GM08714 (cell line): Measurements from ENCODE around the gene CASP7.

Source experiments
- H3K4me3 ChIP-seq: fragments of 200-500 bp; sonication (Bioruptor generic); 2 replicates; pipeline ENCODE4 v1.5.1; 2014; ENCODE audit warnings: mild to moderate bottlenecking, low read length, inconsistent platforms
- ZNF274 ChIP-seq: IDR thresholded peaks from 2 replicates; pipeline ENCODE4 v1.6.1; 2012; ENCODE audit warnings: mild to moderate bottlenecking, low read depth, low read length

CASP7 gene

DNA sequence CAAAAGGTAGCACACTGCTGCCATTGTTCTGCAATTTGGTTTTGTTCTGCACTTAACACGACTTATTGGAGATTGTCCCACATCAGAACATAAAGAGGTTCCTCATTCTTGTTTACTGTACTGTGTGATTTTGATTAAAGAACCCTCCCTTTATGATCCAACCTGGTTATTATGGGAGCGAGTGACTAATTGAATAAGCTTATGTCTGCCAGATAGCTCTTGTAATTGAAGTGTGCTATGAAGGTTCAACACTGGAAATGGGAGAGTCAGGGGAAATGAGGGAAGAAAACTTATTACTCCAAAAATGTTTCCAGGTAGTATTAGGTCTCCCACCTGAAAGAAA, 33.9 kb downstream of the CASP7 start:
- no peak for TF ChIP-seq ZNF274
- no peak overlapping the region for H3K4me3 ChIP-seq

DNA sequence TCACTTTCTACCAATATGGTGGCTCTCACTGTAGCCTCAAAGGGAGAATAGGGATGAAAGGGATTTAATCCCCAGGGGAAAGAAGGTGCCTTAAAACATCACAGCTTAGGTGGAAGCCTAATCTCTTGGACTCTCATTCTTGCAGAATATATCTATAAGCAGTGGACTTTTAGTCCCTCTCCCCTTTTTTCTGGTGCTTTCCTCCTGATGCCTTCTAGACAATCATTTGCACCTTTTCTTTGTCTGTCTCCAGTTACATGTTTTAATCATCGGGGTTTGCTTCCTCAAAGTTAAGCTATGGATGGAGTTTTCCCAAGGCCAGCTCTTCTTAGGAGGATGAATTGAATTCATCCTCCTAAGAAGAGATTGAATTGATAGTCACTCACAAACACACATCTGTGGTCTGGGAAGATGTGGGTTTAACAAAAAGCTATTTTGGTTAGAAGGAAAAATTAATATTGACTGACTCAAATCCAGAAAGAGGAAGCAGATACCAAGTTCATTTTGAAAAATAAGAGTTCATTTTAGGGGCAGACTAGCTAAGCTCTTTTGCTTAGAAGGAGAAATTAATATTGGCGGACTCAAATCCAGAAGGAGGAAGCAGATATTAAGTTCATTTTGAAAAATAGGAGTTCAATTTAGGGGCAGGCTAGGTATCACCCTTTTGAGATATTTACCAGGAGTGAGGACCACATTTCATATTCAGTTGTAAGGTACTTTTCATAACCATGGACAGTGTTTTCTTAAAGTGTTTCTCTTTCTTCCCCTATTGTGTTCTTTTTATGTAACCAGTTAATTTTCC, 36.6 kb downstream of the CASP7 start:
- H3K4me3 ChIP-seq = no peak overlapping the region
- no peak for TF ChIP-seq ZNF274

DNA sequence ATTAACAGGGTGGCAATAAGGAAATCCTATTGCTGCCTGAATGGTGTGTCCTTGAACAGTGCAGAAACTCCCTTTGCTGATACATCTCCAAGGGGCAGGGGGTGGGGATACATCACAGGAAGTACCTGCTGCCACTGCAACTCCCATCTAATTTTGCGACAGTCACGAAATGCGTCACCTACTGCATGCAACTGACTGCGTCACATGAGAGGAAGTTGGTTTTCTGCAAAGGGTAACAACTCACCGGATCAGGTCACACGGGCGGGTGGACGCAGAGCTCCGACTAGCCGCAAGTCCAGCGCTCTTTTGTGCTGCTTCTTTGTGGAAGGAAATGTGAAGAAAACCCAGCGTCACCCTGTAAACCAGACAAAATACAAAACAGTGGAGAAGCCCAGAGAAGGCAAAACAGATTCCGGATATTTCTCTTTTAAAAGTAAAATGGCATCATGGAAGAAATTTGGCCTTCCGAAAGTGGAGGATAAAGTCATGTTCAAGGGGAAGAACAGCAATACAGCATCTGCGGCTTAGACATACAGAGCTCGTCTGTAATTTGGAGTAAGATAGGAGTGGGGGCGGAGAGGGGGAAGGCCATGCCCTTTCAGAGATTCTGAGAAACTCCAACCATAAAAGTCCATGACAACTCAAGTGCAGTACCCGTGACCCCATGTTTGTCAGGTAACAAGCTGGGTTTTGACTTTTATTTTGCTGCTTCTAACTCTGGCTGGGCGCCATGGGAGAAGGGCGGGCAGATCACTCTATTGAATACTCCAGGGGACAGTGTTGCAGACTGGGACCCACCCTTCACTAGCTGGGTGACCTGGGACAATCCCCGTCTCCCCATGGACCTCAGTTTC, 39.5 kb downstream of the CASP7 start:
- no peak overlapping the region for H3K4me3 ChIP-seq
- TF ChIP-seq ZNF274 = no peak

DNA sequence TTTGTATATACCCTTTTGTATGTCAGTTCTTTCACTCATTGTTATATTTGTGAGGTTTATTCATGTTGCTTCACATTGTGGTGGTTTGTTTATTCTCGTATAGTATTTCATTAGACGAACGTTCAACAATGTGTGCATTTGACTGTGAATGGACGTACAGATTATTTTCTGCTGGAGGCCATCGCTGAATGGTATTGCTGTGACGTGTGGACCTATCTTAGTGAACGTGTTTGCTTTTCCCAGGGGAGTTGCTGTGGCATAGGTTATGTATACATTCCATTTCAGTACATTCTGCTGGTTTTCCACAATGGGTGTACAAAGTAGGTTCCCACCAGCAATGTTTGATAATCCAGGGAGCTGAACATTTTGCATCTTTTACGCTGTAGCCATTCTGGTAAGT, 40.7 kb downstream of the CASP7 start:
- TF ChIP-seq ZNF274 = no peak
- H3K4me3 ChIP-seq = no peak overlapping the region

DNA sequence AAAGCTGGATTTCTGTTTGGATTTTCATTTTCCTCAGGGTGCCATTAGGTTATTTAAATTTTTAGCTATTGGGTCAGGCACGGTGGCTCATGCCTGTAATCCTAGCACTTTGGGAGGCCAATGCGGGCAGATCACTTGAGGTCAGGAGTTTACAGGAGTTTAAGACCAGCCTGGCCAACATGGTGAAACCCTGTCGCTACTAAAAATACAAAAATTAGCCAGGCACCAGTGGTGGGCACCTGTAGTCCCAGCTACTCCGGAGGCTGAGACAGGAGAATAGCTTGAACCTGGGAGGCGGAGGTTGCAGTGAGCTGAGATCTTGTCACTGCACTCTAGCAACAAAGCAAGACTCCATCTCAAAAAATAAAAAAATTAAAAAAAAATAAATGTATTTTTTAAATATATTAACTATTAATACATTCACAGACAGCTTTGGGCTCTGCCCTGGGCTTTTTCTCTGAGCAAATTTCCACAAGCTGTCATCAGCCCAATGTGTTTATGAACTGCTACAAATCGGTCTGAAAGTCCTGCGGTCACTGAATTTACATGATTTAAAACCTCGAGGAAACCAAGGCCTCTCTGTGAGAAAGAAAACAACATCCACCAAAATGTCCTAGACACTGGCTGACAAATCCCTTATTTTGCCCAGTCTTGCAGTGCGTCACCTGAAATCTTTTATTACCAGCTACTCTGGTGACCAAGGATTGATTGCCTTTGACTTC, 52.6 kb downstream of the CASP7 start:
- no peak overlapping the region for H3K4me3 ChIP-seq
- no peak for TF ChIP-seq ZNF274

DNA sequence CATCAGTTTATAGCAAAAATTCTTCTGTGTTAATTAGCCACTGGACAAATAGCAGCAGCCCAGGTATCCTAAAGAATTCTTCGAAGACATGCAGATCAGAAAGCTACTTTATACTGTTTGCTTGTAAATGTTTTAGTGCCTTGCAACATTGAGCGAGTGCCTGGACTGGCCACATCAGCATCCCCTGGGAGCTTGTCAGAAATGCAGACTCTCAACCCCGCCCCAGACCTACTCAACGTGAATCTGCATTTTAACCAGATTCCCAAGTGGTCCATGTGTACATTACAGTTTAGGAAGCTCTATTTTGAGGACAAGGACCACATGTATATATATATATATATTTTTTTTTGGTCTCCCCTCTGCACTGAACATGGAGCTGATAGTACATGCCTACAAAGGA, 53.3 kb downstream of the CASP7 start:
- no peak overlapping the region for H3K4me3 ChIP-seq
- no peak for TF ChIP-seq ZNF274

DNA sequence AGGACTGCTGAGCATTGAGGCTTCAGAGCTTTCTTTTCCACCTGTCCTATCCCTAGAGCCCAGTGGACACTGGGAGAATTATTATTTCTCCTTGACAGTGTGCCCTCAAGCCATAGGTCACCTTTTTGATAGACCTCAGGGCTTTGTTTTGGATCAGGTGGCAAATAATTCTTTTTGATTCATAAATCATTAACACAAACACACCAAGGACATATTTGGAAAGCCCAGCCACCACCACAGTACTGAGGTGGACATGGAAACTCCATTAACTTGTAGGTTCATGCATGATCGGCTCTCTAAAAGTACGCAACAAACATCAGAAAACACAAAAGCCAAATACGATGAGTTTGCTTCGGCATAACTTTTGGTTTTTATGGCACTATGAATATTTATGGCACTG, 53.9 kb downstream of the CASP7 start:
- no peak for TF ChIP-seq ZNF274
- no peak overlapping the region for H3K4me3 ChIP-seq

DNA sequence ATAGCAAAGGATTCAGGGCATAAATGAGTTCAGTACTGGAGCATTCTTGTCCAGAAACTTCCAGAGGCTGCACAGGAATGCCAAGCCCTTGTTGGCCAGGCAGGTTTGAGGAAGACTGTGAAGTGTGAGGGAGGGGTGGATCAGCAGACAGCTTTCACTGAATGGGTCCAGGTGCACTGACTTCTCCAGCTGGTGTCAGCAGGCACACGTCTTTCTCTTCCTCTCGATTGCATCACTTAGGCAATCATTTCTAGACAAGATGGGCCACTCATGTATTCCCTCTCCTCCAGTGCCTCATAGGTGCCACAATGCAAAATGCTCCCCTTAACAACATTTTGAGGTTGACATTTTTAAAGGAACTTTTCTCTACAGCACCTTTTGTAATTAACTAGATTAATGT, 56.2 kb downstream of the CASP7 start:
- no peak overlapping the region for H3K4me3 ChIP-seq
- no peak for TF ChIP-seq ZNF274

DNA sequence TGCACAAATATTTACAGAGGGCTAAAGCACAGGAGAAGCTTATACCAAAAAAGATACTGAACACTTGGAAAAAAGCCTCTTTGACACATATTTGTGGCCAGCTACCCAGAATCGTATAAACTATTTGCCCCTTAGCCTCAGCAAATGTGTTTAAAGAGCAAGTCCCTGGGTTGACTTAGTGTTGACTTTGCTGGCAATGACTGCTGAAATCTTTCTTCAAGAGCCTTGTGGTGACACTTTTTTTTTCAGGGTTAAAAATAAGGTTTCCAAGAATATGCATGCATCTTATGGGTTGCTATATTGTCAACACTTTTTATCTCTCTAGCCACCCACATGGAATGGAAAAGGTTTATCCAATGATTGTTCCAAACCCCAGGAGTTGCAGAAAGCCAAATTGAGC, 56.9 kb downstream of the CASP7 start:
- H3K4me3 ChIP-seq = no peak overlapping the region
- TF ChIP-seq ZNF274 = no peak

DNA sequence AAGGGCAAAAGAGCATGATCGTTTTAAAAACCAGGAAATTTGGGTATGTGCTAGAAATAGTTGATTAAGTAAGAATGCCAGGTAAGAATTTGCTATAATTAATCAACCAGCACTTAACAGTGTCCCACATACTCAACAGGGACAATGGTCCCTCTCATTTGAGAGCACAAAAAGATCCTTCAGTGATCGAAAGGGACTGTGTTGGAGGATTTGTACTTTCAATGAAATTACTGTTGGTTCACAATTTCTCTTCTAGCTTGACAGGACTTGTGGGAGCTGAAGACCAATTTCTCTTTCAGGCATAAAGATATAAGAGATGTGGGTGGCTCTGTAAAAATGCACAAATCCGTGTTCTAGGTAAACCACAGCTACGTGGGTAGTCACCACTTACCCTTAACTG, 59.3 kb downstream of the CASP7 start:
- no peak for TF ChIP-seq ZNF274
- no peak overlapping the region for H3K4me3 ChIP-seq

DNA sequence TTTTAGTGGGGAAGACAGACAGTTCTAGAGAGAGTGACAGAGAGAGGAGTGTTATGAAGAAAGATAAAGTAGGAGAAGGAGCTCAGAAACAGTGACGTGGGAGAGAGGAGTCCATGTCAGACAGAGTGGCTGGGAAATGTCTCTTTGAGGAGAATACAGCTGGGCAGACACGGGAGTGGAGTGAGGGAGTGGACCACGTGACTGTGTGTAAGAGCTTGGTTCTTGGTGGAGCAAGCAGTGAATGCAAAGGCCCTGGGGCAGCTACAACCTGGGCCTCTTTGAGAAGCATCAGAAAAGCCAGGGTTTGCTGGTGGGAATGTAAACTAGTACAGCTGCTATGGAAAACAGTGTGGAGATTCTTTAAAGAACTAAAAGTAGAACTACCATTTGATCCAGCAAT, 59.9 kb downstream of the CASP7 start:
- H3K4me3 ChIP-seq = no peak overlapping the region
- no peak for TF ChIP-seq ZNF274

DNA sequence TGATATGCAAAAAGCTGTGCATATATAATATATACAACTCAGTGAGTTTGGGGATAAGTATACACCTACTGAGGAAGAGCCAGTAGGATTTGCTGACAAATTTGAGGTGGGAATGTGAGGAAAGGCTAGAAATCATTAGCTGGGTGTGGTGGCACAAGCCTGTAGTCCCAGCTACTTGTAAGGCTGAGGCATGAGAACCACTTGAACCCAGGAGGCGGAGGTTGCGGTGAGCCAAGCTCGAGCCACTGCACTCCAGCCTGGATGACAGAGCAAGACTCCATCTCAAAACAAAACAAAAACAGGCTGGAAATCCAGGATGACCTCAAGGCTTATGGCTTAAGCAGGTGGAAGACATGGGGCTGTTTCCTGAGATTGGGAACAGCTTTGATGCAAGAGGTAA, 61.1 kb downstream of the CASP7 start:
- H3K4me3 ChIP-seq = no peak overlapping the region
- TF ChIP-seq ZNF274 = no peak

DNA sequence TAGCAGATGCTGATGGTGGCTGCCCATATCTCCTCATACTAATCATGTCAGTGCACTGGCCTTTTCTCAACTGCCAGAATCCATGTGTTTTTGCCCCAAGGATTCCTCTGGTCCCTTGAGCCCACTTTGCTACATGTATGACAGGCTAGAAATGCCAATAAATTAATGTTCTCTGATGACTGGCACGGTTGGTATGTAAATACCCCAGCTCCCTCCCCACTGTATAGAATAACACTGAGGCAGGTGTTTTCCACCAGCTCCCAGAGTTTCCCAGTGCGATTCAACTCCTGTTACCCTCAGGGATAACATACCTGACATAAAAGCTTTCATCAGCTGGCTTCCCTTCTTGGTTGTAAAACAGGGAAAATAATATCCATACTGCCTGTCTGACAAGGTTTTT, 62.8 kb downstream of the CASP7 start:
- no peak for TF ChIP-seq ZNF274
- no peak overlapping the region for H3K4me3 ChIP-seq

DNA sequence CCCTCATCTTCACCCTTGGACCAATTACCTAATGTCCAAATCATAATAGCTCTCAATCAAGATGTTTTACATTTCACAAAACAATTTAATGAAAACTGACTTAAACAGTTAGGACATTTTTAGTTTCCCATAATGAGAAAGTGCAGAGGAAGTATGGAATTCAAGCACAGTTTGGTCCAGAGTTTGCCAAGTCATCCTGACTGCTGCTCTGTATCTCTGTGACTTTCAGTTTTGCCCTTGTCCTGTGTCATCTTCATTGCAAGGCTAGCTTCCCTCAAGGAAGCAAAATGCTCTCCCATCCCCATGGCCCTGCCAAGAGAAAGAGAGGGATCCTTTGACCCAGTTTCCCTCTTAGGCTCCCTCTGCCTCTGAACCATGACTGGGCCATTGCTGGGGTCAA, 63.9 kb downstream of the CASP7 start:
- no peak for TF ChIP-seq ZNF274

DNA sequence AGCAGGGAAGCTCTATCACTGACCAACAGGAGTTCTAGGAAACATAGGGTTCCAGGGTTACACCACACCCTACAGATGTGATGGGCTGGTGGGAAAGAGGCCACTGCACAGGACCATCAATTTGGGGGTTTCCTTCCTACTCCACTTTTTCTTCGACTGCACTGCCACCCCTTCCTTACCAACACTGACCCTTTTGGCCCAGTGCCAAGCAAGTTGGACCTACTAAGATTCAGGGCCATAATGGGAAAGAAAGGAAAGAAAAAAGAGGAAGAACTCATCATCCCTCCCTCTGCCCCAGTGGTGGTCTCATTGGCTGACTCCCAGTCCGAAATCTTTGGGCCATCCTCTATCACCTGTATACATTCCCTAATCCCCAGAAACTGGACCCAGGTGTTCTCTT, 65.7 kb downstream of the CASP7 start:
- no peak overlapping the region for H3K4me3 ChIP-seq
- TF ChIP-seq ZNF274 = no peak

More for the DNA sequence above, 63.9 kb downstream of the CASP7 start:
- no peak overlapping the region for H3K4me3 ChIP-seq
